Activated gamma-delta T cell (primary cell): ENCODE results near the gene ZNF200.
"Not testable (repeated sequence)": the region's sequence is repeated elsewhere in the genome, so short reads cannot be mapped to it uniquely, and the experiment has no call there.

Source experiments
- DNase-seq: peaks from one replicate; lab custom pipeline; 2025; lab: John Stamatoyannopoulos, UW

Gene ZNF200

GRCh38 chr16:3252967-3253366, 18.0 kb upstream of the ZNF200 start:
- DNase-seq, result no peak

GRCh38 chr16:3249451-3249850, 14.5 kb upstream of the ZNF200 start:
- no peak for DNase-seq

GRCh38 chr16:3249020-3249419, 14.1 kb upstream of the ZNF200 start:
- DNase-seq, result no peak

GRCh38 chr16:3248596-3248995, 13.6 kb upstream of the ZNF200 start:
- DNase-seq, result no peak

- no peak for DNase-seq
These were observed 11.9 kb upstream of the ZNF200 start for GRCh38 chr16:3246876-3247275.

- DNase-seq, result no peak
These were observed 11.0 kb upstream of the ZNF200 start for GRCh38 chr16:3246002-3246401.

GRCh38 chr16:3243882-3244281, 8.9 kb upstream of the ZNF200 start:
- no peak for DNase-seq

- no peak for DNase-seq
These were observed 7.8 kb upstream of the ZNF200 start for GRCh38 chr16:3242709-3243108.

GRCh38 chr16:3241761-3242160, 6.8 kb upstream of the ZNF200 start:
- no peak for DNase-seq

GRCh38 chr16:3235856-3236669, 1.1 kb upstream of the ZNF200 start:
- DNase-seq, result no peak

GRCh38 chr16:3234543-3234856, 458 bp downstream of the ZNF200 start:
- no peak for DNase-seq

- DNase-seq, result no peak
These were observed 10.9 kb downstream of the ZNF200 start for GRCh38 chr16:3223913-3224515.

- DNase-seq, result no peak
These were observed 14.1 kb downstream of the ZNF200 start for GRCh38 chr16:3220839-3221238.

GRCh38 chr16:3216263-3216640, 18.7 kb downstream of the ZNF200 start:
- DNase-seq, result no peak

GRCh38 chr16:3215601-3216262, 19.2 kb downstream of the ZNF200 start:
- no peak for DNase-seq

- DNase-seq, result no peak
These were observed 19.9 kb downstream of the ZNF200 start for GRCh38 chr16:3214904-3215600.

GRCh38 chr16:3212567-3212966, 22.4 kb downstream of the ZNF200 start:
- DNase-seq, result no peak

- no peak for DNase-seq
These were observed 23.0 kb downstream of the ZNF200 start for GRCh38 chr16:3212006-3212405.

GRCh38 chr16:3207086-3207953, 27.6 kb downstream of the ZNF200 start:
- DNase-seq, result no peak

- DNase-seq, result not testable (repeated sequence)
These were observed 29.0 kb downstream of the ZNF200 start for GRCh38 chr16:3205939-3206338.

- no peak for DNase-seq
These were observed 31.9 kb downstream of the ZNF200 start for GRCh38 chr16:3202903-3203539.
